HFF-Myc (cell line): ENCODE data around the gene FBN2.

ENCODE experiments used
- DNase-seq: peaks from one replicate; pipeline ENCODE4 v3.0.0-alpha.2; 2011; ENCODE audit warnings: low read depth; ENCODE audit errors: extremely low read depth
- H3K4me3 ChIP-seq: replicated peaks from 2 replicates; pipeline ENCODE4 v1.5.1; 2011; ENCODE audit warnings: low read depth, mild to moderate bottlenecking, control low read depth, low read length
- CTCF ChIP-seq: IDR thresholded peaks from 2 replicates; pipeline ENCODE4 v1.5.1; 2012; ENCODE audit warnings: mild to moderate bottlenecking, low read depth, low read length, control low read depth; ENCODE audit errors: missing control alignments

Gene FBN2

DNA sequence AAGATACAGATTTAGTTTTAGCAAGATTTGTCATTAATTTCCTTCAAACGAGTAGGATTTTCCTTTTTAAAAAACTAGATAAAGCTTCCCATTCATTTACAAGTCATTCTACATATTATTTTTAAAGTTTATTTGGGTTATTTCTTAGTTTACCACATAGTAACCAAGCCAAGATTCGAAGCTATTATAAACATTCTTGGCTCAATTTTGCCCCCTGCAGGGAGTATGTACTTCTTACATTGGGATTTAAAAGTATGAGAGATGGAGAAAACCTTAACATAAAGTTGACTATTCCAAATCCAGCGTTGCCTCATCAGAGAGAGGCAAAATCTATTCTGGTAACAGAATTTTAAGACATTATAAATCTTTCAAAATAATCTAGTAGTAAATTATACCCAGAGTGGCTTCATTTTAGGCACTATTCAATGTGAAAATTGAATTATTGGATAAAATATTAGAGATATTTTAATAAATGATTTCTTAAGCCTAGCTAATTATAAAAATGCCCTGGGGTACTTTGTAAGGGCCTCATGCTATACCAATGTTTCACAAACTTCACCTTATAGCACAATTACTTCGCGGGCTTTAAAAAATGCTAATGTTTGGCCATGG, 39.1 kb downstream of the FBN2 start:
- TF ChIP-seq CTCF = peak; percentile 34
- DNase-seq = peak; percentile 27
- H3K4me3 ChIP-seq = no peak overlapping the region

DNA sequence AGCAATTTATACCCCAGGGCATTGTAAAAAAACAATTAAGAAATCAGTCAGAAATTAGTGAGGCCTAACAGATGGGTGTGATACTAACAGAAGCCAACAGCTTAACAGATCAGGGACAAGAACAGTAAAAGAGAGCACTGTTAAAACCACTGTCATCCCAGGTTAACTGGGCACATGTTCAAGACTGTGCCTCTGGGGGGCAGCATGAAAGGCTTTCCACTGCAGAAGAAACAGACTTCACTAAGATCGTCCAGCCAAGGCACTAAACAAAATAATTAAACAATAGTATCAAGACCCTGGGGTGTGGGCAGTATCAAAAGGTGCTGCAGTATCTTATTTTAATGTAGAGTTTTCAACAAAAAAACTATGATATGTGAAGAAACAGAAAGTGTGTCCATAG, 43.5 kb downstream of the FBN2 start:
- no peak for DNase-seq
- no peak overlapping the region for H3K4me3 ChIP-seq
- TF ChIP-seq CTCF = peak; percentile 38

DNA sequence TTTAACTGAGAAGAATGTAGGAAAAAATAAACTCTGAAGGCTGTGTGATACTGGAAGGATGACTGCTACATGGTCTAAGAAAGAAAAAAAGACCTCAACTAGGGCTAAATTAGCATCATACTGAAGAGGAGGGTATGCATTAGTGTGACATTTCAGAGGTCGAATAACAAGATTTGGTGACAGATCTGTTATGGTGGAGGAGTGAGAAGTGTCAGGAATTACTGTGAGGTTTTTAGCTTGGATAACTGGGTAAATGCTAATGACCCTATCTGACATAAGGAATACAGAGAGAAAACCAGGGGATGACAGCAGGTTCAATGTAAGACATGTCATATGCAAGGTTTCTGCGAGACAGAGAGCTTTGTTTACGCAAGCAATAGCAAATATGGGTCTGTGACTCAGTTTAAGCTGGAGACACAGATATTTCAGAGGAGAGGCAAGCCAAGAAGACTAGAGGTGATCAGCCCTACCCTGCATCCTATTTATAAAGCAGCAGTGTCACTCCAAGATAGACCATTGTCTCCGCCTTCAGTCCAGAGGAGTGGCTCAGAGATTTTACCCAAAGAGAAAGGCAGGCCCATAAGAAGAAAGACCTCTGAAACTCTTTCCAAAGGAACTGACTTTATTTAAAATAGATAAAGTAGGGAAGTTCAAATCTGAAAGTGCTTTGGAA, 44.3 kb downstream of the FBN2 start:
- no peak overlapping the region for H3K4me3 ChIP-seq
- no peak for DNase-seq
- no peak for TF ChIP-seq CTCF

DNA sequence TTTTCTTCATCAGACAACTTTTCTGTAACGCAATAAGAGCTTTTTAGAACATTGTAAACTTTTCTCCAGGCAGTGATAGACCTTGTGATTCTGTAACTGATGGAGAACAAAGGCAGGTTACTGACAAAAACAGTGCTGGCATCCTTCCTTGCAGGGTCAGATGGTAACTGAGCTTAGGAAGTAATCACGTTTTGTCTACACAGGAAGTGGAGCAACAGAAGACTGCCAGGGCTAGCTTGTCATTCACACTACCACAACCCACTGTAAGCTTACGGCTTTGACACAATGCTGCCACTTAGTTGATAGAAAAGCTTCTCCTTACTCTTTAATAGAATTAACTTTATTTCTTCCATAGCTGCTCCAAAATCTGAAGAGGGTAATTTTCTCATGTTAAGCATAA, 46.8 kb downstream of the FBN2 start:
- TF ChIP-seq CTCF = no peak
- no peak overlapping the region for H3K4me3 ChIP-seq

GRCh38 chr5:128490761-128491160, 47.3 kb downstream of the FBN2 start:
- no peak for TF ChIP-seq CTCF
- H3K4me3 ChIP-seq = no peak overlapping the region
- no peak for DNase-seq

More for the DNA sequence above, 46.8 kb downstream of the FBN2 start:
- no peak for DNase-seq

GRCh38 chr5:128487041-128487440, 51.0 kb downstream of the FBN2 start:
- no peak overlapping the region for H3K4me3 ChIP-seq
- DNase-seq = peak; percentile 7
- no peak for TF ChIP-seq CTCF
